ENCODE results near the gene GNPTAB.

The GNPTAB gene

GRCh38 chr12:101697197-101697929 is 133.4 kb downstream of the GNPTAB start, which contains the start of gene CHPT1:
Gene CHPT1 (plus strand): TSS chr12:101697640. CDS start chr12:101697862, 222 bp downstream.
- Histone ChIP-seq H3K4me1 (ENCODE audit: control insufficient read depth in 1 of 2, insufficient read depth in 1 of 2, low read depth in 1 of 2, low read length in 1 of 2) (peaks cover 20 to 37% of the 10 kb centered on the region in 2 experiments), H3K9me3 (no peaks in the 10 kb centered on the region), H3K36me3 (no peaks in the 10 kb centered on the region), H3K4me3 (ENCODE audit: low read depth in 1 of 2, low read length in 1 of 2) (peak within 1 kb of the TSS; percentile 78), H3K27me3 (no peaks in the 10 kb centered on the region), H3K27ac (peak within 1 kb of the TSS; percentile 91)
- no peak for TF ChIP-seq CTCF (IDR thresholded peaks at IDR 0.05)

GRCh38 chr12:101696251-101697196 is 134.2 kb downstream of the GNPTAB start:
- H3K4me1 ChIP-seq (ENCODE audit: control insufficient read depth in 1 of 2, insufficient read depth in 1 of 2, low read depth in 1 of 2, low read length in 1 of 2), result peaks cover 20 to 37% of the 10 kb centered on the region in 2 experiments
- peak overlapping the region; percentile 78 for H3K4me3 ChIP-seq (ENCODE audit: low read depth in 1 of 2, low read length in 1 of 2)
- H3K27ac ChIP-seq, result peak overlapping the region; percentile 91
- no peaks in the 10 kb centered on the region for H3K9me3 ChIP-seq
- no peak for TF ChIP-seq CTCF (IDR thresholded peaks at IDR 0.05)
- no peaks in the 10 kb centered on the region for H3K36me3 ChIP-seq
- no peaks in the 10 kb centered on the region for H3K27me3 ChIP-seq

GRCh38 chr12:101695706-101696105 is 135.1 kb downstream of the GNPTAB start:
- TF ChIP-seq CTCF (IDR thresholded peaks at IDR 0.05), result no peak
- Histone ChIP-seq H3K36me3 (no peaks in the 10 kb centered on the region), H3K27ac (no peak overlapping the region), H3K27me3 (no peaks in the 10 kb centered on the region), H3K4me3 (ENCODE audit: low read depth in 1 of 2, low read length in 1 of 2) (no peak overlapping the region), H3K9me3 (no peaks in the 10 kb centered on the region), H3K4me1 (ENCODE audit: control insufficient read depth in 1 of 2, insufficient read depth in 1 of 2, low read depth in 1 of 2, low read length in 1 of 2) (peaks cover 20 to 34% of the 10 kb centered on the region in 2 experiments)

Measured in neutrophil (primary cell).